Stimulated activated CD4-positive, alpha-beta T cell treated with anti-CD3 and anti-CD28 coated beads, Interleukin-2, amount 100 ng/mL, for 48 hours (primary cell): Measurements from ENCODE around the gene VWA7.
"Not testable (repeated sequence)": the region's sequence is repeated elsewhere in the genome, so short reads cannot be mapped to it uniquely, and the experiment has no call there.

Experiments
- DNase-seq, 2 donors: peaks; one replicate each; pipeline ENCODE4 v3.0.0-alpha.2; 2020

Gene VWA7

GRCh38 chr6:31776989-31777666, at the start of gene VWA7:
Gene VWA7, minus strand, starts transcription at chr6:31777328. Its CDS starts 549 bp downstream, at chr6:31776779.
- peak; percentile 63 to 71 for DNase-seq

GRCh38 chr6:31826793-31827285, 49.7 kb upstream of the VWA7 start:
- no peak for DNase-seq

- DNase-seq: no peak
Observed at GRCh38 chr6:31825553-31825952, 48.4 kb upstream of the VWA7 start.

- not testable (repeated sequence) for DNase-seq
Observed at GRCh38 chr6:31823592-31824196, 46.6 kb upstream of the VWA7 start.

GRCh38 chr6:31822036-31822821, 45.1 kb upstream of the VWA7 start:
- DNase-seq: peak in 1 of 2 donors; percentile 47

GRCh38 chr6:31821301-31822035, 44.3 kb upstream of the VWA7 start:
- peak; percentile 73 to 76 for DNase-seq

GRCh38 chr6:31820399-31820798, 43.3 kb upstream of the VWA7 start:
- not testable (repeated sequence) for DNase-seq

GRCh38 chr6:31819871-31820299, 42.8 kb upstream of the VWA7 start:
- no peak for DNase-seq

GRCh38 chr6:31817929-31818511, 40.9 kb upstream of the VWA7 start:
- DNase-seq: not testable (repeated sequence)

- not testable (repeated sequence) for DNase-seq
Observed at GRCh38 chr6:31817133-31817928, 40.2 kb upstream of the VWA7 start.

GRCh38 chr6:31815025-31815838, 38.1 kb upstream of the VWA7 start, which contains the start of the genes HSPA1A and HSPA1L:
Gene HSPA1A, plus strand, starts transcription at chr6:31815543. Its CDS starts 214 bp downstream, at chr6:31815757.
Gene HSPA1L, minus strand, starts transcription at chr6:31815283. Its CDS starts 3,311 bp downstream, at chr6:31811972.
- DNase-seq: peak; percentile 51 to 58

- peak; percentile 45 to 64 for DNase-seq
Observed at GRCh38 chr6:31814677-31815024, 37.5 kb upstream of the VWA7 start.

- DNase-seq: no peak
Observed at GRCh38 chr6:31813465-31813849, 36.3 kb upstream of the VWA7 start.

GRCh38 chr6:31811645-31812044, 34.5 kb upstream of the VWA7 start:
- DNase-seq: no peak

GRCh38 chr6:31808599-31808998, 31.5 kb upstream of the VWA7 start:
- DNase-seq: not testable (repeated sequence)

GRCh38 chr6:31806470-31807272, 29.5 kb upstream of the VWA7 start, which contains the start of gene LSM2:
Gene LSM2, minus strand, starts transcription at chr6:31806966. Its CDS starts 209 bp downstream, at chr6:31806757.
- DNase-seq: peak; percentile 96 to 98

GRCh38 chr6:31805939-31806469, 28.9 kb upstream of the VWA7 start:
- no peak for DNase-seq

GRCh38 chr6:31801031-31801927, 24.2 kb upstream of the VWA7 start:
- DNase-seq: not testable (repeated sequence)
